GM18505 (cell line): ENCODE measurements around the gene MBOAT1.

Experiments
- ATAC-seq: cut with Tn5 transposase; IDR thresholded peaks from one replicate; pipeline ENCODE4 v1.9.1; 2021; ENCODE audit not compliant: unreplicated experiment
- POLR2A ChIP-seq: IDR thresholded peaks from 4 replicates; pipeline ENCODE4 v1.6.1; 2011; ENCODE audit warnings: borderline replicate concordance; ENCODE audit not compliant: insufficient read depth, insufficient read length; ENCODE audit errors: extremely low read depth

The MBOAT1 gene

DNA sequence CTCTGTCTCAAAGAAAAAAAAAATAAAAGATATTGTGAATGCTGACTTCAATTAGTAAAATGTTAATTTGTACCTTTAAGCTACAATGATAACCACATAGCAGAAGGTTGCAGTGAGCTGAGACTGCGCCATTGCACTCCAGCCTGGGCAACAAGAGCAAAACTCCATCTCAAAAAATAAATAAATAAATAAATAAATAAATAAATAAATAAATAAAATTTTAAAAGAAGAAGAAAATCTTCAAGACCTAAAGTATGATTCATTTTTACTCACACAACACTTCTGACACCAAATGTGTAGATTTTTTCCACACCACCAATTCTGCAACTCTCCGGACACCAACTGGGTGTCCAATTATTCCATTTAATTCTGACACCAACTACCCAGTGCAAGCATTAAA lies 28.8 kb upstream of the MBOAT1 start:
- no peak for TF ChIP-seq POLR2A
- no peak for ATAC-seq

DNA sequence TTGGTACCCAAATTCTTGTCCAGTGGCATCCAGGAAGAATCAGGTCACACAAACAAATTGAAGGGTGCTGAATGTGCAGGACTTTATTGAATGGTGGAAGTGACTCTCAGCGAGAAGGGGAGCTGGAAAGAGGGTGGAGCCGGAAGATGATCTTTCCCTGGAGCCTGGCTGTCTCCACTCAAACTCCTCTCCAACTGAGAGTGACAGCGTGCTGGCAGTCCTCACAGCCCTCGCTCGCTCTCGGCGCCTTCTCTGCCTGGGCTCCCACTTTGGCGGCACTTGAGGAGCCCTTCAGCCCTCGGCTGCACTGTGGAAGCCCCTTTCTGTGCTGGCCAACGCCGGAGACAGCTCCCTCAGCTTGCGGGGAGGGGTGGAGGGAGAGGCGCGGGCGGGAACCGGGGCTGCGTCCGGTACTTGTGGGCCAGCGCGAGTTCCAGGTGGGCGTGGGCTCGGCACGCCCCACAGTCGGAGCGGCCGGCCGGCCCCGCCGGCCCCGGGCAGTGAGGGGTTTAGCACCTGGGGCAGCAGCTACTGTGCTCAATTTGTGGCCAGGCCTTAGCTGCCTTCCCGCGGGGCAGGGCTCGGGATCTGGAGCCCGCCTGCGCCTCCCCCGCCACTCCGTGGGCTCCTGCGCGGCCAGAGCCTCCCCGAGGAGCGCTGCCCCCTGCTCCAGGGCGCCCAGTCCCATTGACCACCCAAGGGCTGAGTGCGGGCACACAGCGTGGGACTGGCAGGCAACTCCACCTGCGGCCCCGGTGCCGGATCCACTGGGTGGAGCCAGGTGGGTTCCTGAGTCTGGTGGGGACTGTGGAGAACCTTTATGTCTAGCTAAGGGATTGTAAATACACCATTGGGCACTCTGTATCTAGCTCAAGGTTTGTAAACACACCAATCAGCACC lies 26.7 kb upstream of the MBOAT1 start:
- TF ChIP-seq POLR2A: no peak
- ATAC-seq: no peak

DNA sequence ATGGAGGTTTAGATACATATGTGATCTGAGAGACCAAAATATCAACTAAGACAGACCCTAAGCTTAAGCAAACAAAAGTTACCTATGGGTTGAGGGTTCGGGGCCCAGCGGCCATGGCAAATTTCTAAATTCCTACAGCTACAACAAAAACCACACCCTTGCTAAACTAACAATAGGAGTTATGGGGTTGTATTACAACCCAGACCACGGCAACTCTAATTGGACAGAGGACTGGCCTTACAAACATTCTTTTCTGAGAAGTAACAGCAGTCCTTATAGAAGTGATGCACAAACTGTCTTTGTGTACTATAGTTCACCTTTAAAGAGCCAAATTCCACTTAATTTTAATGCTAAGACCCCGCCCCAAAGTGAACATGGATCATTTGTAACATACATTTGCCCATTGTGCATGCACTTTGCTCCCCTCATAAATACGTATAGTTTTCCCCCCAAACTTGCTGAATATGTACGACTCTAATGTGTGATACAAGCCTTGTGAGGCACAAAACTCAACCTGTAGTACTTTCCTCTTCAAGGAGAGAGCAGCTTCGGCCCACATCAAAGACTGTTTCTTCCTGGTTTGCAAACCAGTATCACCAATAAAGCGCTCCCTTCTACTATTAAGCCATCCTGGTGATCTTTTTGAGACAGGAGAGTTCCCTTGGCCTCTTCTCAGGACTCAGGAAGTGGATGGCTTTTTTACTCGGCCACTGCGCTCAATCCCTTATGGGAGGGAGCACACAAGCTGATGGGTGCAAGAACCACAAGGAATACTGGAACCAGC lies 25.6 kb upstream of the MBOAT1 start:
- TF ChIP-seq POLR2A: no peak
- ATAC-seq: no peak

DNA sequence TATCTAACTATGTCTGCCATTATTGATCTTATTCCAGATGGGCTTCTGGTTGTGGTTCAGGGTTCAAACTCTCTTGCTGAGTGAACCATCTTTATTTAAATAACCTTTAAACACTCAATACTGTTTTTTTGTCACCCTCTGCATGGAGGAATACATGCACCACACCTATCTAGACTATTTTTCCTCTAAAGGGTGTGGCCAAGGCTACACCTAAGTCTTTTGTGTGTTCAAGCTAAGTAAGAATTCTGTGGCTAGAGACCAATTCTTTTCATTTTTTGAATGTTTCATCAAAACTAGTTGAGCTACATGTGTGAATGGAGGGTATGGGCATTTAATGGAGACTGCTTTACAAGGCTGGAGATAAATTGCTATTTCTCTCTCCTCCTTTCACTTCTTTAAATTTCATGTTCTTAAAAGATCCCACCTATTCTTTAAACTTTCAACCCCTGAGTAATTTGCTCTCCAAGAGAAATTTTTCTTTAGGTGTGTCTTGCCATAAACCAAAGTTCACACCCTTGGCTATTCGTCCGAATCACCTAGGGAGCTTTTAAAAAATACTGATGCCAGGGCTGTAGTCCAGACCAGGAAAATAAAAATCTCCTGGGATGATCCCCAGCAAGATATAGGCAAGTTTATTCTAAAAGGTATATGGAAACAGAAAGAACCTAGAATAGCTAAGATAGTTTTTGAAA lies 24.8 kb upstream of the MBOAT1 start:
- no peak for TF ChIP-seq POLR2A
- ATAC-seq: no peak

DNA sequence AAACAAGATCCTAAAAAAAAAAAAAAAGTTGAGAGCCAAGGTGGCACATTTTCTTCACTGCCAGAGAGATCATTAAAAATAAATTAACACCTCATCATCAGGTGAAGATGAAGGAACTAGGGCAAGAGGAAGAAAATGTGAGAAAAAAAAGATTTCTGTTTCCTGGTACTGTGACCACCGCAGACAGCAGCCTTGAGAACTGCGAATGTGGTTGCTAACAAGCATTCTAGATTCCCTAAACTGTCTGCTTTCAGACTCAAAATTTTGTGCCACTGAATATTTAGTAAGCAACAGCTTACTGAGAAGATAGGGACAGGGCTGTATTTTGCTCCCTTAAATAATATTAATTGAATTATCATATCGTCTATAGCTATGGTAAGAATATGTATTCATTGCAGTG lies 24.1 kb upstream of the MBOAT1 start:
- ATAC-seq: no peak
- no peak for TF ChIP-seq POLR2A

DNA sequence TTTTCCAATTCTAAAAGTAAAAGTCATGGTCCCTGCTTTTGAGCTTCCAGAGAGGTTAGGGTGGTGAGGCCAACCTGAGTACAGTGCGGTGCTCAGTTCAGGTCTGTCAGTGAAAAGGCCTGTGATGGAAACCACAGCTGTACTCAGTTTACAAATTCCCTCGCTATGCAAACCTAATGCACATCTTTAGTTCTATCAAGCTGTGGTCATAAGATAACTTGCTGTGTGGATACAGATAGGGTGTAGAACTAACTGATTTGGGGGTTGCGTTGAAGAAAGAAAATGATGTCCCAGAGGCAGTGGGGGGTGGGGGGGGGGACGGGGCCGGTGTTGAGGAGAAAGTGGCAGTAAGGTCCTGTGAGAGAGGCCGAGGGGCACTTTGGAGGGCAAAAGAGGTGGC lies 22.8 kb upstream of the MBOAT1 start:
- no peak for TF ChIP-seq POLR2A
- no peak for ATAC-seq

DNA sequence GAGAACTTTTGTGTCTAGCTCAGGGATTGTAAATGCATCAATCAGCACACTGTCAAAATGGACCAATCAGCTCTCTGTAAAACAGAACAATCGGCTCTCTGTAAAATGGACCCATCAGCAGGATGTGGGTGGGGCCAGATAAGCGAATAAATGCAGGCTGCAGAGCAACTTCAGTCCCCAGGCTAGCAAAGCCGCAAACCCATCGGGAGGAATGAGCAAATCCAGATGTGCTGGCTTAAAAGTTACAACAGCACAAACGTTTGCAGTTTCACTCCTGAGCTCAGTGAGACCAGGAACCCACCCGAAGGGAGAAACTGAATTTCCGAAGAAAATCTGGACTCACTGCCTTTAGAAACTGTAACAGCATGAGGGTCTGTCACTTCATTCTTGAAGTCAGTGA lies 21.9 kb upstream of the MBOAT1 start:
- no peak for ATAC-seq
- no peak for TF ChIP-seq POLR2A

DNA sequence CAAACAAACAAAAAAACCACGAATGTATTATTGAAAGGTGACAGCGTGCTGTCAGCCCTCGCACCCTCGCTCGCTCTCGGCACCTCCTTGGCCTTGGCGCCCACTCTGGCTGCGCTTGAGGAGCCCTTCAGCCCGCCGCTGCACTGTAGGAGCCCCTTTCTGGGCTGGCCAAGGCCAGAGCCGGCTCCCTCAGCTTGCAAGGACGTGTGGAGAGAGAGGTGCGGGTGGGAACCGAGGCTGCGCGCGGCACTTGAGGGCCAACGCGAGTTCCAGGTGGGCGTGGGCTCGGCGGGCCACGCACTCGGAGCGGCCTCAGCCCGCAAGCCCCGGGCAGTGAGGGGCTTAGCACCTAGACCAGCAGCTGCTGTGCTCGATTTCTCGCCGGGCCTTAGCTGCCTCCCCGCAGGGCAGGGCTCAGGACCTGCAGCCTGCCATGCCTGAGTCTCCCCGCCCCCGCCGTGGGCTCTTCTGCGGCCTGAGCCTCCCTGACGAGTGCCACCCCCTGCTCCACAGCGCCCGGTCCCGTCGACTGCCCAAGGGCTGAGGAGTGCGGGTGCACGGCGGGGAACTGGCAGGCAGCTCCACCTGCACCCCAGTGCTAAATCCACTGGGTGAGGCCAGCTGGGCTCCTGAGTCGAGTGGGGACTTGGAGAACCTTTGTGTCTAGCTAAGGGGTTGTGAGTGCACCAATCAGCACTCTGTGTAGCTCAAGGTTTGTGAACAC lies 20.9 kb upstream of the MBOAT1 start:
- no peak for TF ChIP-seq POLR2A
- ATAC-seq: no peak

DNA sequence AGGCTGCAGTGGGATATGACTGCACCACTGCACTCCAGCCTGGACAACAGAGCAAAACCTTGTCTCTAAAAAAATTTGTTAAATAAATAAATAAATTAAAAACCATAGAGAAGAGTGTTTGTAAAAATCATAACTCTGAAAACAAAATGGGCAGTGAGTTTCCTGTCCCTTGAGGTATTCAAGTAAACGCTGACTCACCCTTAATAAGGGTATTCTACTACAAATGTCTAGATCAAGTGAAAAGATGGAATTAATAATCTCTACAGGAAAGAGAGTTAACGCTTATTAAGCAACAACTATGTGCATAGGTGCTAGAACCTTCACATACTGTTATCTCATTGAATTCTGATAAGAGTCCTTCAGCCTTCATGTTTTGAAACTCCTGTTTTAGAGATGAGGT lies 19.9 kb upstream of the MBOAT1 start:
- no peak for ATAC-seq
- no peak for TF ChIP-seq POLR2A

DNA sequence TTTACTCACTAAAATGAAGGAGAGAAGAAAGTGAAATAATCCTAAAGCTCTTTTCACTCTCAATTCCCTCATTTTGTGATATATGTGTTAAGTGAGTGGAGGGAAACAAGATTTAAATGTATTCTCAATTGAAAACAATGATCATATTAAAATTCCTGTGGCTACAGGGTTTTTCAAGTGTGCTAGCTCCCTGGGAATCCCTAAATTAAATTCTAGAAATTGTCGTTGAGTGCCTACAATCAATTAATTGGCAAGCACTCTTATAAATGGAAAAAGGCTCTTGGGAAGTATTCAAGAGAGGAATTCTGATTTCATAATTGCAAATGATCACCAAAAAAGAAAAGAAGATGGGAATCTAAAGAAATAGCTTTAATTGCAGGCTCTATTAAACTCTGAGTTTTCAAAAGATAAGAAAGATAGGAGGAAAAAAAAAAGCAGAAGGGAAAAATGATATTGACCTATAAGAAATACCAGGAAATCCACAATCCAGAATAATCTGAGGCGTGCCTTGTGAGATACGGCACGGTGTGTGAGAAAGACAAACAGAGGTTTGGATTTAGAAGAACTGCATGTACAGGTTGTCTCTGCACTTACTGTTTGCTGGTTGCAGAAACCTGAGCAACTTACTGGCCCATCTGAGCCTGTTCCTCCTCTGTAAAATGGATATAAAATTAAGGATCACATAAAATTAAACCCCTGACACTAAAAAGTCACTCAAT lies 18.3 kb upstream of the MBOAT1 start:
- no peak for ATAC-seq

DNA sequence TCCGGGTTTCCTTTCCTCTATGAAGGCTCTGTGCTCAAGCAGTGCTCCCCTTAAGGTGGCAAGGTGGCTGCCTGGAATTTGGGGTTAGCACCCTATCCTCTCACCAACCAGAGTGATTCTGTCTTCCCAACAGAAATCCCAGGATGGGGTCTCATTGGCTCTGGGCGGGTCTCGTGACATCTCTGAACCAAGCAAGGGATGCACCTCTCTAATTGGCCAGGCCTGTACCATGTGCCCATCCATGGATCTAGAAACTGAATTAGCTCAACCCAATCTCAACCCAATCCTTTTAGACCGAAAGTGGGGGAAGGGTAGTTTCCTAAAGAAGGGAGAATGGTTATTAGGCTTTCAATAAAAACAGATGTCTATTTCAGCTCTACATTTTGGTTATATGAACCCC lies 17.6 kb upstream of the MBOAT1 start:
- ATAC-seq: no peak
- TF ChIP-seq POLR2A: no peak

More for the DNA sequence above, 18.3 kb upstream of the MBOAT1 start:
- TF ChIP-seq POLR2A: no peak

DNA sequence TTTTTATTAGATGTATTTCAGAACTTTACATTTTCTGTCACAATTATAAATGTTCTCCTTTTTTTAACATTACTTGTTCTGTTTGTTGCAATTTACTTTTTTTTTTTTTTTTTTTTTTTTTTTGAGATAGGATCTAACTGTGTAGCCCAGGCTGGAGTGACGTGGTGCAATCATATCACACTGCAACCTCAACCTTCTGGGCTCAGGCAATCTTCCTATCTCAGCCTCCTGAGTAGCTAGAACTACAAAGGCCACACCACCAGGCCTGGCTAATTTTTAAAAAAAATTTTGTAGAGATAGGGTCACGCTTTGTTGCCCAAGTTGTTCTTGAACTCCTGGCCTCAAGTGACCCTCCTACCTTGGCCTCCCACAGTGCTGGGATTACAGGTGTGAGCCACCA lies 15.1 kb upstream of the MBOAT1 start:
- no peak for TF ChIP-seq POLR2A
- ATAC-seq: no peak

DNA sequence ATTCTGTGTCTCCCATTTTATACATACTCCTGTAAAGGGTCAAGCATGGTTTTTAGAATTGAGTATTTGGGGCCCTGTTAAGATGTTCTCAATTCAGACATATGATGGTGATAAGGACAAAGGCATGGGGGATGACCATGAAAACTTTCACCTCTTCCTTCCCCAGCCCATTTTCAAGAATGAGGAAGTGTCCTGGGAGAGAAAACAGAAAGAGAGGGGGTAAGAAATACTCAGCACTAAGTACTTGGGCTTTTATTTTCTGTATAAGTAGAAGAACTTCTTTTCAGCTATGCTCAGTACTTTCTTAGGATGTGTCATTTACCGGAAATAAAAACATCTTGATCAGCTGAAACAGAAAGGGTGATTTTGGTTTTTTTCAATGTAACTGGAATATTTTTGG lies 10.9 kb upstream of the MBOAT1 start:
- ATAC-seq: no peak
- TF ChIP-seq POLR2A: no peak

DNA sequence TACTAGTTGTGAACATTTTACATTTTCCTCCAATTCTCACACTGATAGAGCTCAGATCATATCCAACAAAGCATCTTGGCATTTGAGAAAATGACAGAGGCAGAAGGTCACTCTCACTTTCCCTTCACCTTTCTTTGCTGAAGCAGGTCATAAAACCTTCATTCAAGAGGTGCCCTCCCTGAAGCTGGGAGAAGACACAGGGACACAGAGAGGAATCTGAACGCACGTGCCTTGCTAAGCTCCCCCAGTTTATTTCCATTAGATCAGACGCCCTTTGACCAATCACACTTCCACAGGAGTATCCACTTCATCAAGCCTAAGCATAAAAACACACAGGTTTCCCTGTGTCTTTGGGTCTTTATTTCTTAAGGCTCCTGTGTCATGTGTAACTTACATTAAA lies 9.2 kb upstream of the MBOAT1 start:
- no peak for ATAC-seq
- no peak for TF ChIP-seq POLR2A
